GM19324 (cell line): ENCODE results near the gene NLRC5.
"Not testable (repeated sequence)": the region's sequence is repeated elsewhere in the genome, so short reads cannot be mapped to it uniquely, and the experiment has no call there.

Source experiments
- ATAC-seq: cut with Tn5 transposase; IDR thresholded peaks from one replicate; pipeline ENCODE4 v1.9.1; 2021; ENCODE audit warnings: mild to moderate bottlenecking, moderate library complexity; ENCODE audit not compliant: unreplicated experiment, low FRiP score

NLRC5 gene

DNA sequence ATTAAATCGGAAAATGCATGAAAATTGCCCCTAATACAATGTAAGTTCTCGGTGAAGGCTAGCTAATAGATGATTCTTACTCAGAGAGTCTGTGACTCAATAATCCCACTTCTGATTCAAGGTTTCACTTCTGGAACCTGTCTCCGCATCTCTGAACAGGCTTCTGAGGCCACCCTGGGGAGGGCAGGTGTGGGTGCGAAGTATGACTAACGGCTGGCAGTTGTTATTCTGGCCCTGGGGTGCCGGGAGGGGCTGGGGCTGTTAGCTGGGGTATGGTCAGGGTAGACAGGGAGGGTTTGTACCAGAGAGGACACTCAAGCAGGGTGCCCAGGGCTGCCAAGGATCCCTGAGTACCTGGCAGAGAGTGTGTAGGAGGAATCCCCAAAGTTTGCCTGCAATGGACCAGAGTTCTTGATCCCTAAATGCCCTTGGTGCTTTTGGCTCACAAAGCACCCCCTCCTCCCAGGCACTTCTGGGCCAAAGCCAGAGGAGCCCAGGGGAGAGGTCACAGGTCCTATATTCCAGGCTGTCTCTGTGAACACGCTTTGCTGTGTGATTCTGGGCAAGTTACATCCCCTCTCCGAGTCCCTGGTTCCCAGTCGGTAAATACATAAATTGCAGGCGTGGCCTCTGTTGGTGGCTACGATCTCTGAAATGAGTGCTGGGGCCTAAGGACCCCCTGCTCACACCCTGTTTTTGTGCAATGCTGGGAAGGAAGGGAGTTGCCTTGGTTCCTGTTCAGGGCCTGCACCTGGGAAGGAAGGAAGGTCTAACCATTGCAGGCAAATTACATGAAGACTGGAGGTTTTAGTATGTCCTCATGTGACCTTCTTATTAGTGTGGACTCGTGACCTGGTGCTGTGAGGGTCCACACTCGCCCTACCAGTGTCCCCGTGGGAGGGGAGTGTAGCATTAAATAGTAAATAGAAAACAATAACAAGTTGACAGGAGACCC is 53.1 kb downstream of the NLRC5 start:
- peak; percentile 71 for ATAC-seq

DNA sequence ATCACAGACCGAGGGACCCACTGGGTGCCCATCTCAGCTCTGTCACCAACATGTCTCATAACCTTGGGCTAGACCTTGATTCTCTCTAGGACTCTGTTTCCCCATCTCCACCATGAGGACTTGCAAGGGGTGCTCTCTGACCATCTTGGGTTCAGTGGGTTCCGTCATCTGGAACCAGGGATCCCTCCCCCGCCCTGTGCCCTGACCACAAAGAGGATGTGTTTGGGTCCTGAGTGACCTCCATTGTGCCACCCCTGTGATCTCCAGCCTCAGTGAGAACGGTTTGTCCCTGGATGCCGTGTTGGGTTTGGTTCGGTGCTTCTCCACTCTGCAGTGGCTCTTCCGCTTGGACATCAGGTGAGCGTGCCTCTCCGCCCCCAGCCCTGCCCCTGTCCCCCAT is 53.9 kb downstream of the NLRC5 start:
- no peak for ATAC-seq

DNA sequence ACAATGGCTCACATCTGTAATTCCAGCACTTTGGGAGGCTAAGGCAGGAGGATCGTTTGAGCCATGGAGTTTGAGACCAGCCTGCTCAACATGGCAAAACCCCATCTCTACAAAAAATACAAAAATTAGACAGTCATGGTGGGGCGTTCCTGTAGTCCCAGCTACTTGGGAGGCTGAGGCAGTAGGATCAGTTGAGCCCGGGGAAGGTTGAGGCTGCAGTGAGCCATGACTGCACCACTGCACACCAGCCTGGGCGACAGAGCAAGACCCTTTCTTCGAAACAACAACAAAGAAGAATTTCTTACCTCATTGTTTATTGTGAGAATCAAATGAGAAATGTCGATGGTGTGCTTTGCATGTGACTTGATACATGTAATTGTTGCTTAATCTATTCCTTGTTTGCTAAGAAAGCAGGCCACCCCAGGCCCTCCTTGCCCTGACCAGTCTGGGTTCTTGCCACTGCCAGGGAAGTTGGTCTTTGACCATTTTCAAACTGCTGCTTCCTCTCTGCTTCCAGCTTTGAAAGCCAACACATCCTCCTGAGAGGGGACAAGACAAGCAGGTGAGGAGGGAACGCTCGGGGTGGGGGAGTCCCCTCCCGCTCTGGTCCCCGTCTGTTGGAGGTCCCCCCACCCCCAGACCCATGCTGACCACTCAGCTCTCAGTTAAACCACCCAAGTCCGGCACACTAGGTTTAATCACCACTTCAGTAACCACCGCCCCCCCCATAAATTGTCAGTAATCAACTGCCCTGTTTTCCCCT is 55.8 kb downstream of the NLRC5 start:
- ATAC-seq, result no peak

DNA sequence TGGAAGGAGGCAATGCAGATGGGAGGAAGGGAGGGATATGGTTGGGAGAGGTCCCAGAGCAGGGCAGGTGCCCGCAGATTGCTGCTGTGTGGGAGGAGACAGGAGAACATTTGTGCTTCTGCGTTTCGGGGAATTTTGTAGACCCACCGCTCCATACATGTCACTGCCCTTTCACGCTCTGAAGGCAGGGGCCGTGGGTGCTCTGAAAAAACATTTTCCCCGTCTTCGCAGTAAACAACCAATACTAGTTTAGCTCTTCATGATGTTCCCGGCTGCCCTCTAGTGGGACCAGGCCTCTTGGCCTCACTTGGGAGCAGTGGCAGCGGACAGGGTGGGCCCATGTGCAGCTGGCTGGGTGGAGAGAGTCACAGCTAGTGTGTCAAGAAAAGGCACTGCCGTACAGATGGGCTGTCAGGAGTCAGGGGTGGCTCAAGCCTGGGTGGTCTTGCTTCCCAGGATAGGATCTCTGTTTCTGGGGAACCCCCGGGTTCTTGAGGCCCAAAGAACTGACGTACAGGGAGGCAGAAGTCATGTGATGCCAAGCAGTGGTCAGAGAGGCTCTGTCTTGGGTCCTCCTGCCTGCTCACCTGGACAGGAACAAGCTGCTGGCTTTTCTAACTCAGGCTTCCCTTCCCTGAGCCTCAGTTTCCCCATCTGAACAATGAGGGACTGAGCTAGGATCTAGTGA is 56.5 kb downstream of the NLRC5 start:
- ATAC-seq, result no peak

DNA sequence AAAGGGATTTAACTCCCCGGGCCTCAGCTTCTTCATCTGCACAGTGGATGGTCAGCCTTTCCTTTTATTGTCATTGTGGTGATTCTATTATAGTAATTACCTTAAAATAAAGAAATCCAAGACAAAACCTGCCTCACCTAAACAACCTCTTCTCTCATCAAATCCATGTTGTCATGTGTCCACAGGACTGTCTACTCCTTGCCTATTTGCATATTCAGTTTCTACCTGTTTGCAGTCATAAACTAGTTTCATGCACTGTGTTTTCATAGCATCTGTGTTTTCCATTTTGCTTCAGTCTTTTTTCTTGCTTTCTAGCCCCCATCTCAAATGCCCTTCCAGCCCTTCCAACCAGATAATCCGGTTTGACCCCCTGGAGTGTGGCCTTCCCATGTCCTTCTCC is 58.7 kb downstream of the NLRC5 start:
- no peak for ATAC-seq

DNA sequence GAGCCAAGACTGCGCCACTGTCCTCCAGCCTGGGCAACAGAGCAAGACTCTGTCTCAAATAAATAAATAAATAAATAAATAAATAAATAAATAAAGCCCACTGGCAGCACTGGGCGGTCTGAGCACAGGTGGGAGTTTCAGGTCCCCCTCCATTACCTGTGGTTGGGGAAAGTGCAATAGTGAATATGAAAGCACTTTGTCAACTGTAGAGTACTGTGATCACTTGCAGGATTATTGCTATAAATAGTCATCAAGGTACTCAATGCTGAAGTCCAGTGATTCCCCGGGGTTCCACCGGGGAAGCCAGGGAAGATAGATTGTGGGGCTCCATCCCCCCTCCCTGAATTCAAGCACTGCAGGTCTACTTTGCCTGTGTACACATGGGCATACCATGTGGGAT is 60.3 kb downstream of the NLRC5 start:
- no peak for ATAC-seq

DNA sequence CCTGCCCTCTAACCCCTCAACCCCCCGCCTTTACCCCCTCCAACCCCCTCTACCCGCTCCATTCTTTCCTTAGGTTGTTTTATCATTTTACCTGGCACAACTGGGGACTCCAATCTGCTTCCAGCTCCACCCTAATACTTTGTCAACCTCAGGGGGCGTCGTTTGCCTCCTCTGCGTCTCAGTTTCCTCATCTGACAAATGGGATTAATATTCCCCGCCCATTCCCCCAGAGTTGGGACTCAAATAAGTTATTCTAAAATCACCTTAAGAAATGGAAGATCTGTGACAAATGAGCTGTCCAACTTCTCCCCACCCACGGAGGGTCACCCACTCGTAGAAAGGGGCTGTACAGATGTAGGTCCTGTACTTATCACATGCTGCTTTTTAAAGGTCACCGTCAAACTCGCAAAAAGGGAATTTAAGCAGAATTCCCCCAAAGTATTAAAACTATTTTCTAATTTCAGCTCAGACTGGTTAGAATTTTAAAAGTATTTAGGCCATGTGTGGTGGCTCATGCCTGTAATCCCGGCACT is 62.4 kb downstream of the NLRC5 start:
- no peak for ATAC-seq

DNA sequence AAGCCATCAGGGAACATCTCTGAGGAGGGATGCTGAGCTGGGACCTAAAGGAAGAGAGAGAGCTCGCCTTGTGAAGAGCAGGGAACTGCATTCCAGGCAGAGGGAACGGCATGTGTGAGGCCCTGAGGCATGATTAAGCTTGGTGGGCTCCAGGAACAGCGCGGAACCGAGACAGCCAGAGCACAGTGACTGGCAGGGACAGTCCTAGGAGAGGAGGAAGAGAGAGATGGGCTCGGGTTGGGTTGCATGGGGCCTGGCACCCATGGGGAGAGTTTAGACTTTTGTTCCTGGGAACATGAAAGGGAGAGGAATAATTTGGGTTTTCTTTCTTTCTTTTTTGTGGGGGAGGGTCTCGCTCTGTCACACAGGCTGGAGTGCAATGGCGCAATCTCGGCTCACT is 63.8 kb downstream of the NLRC5 start:
- no peak for ATAC-seq

DNA sequence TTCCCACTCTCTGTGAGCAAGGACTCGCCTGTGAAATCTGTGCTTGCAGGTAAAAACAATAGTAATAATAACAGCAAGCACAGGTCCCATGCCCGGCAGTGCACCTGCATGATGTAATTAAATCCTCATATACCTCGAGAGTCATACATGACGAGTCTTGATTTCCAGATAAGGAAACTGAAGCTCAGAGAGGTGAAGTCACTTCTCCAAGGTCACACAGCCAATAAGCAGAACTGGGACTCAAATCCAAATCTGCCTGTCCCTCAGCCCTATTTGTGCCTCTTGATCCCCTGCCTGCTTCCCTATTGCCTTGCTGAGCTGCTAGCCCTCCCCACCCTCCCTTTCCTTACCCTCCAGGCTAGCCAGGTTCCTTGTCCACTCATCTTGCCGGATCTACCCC is 65.0 kb downstream of the NLRC5 start:
- no peak for ATAC-seq

DNA sequence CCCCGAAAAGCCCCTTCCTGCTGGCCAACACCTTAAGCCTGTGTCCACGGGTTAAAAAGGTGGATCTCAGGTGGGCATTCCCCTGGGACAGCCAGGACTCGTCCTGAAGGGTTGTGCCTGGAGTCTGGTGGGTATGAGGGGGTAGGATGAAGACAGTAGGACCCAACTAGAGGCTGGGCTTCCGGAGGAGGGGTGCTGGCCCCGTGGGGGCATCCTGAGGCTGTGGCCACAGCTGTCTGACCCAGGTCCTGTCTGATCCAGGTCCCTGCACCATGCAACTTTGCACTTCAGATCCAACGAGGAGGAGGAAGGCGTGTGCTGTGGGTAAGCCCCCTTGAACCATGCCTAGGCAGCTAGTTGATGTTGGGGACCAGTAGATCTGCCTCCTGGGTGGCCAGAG is 65.4 kb downstream of the NLRC5 start:
- no peak for ATAC-seq

DNA sequence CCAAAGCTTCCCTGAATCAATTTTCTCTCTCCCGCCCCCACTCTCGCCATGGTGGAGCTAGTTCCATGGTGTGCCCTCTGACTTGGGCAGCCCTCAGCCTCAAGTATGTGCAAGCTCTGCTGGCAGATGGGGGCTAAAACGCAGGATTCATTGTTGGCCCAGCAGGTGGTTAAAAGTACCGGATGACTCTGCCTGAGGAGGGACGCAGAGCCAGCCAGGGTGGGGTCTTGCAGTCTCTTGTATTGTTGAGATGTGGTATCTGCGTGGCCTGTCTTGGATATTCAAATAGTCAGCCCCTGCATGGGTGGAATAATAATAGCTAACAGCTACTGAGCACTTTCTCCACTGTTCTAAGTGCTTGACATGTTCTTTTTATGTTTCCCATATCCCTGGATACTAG is 66.3 kb downstream of the NLRC5 start:
- no peak for ATAC-seq

DNA sequence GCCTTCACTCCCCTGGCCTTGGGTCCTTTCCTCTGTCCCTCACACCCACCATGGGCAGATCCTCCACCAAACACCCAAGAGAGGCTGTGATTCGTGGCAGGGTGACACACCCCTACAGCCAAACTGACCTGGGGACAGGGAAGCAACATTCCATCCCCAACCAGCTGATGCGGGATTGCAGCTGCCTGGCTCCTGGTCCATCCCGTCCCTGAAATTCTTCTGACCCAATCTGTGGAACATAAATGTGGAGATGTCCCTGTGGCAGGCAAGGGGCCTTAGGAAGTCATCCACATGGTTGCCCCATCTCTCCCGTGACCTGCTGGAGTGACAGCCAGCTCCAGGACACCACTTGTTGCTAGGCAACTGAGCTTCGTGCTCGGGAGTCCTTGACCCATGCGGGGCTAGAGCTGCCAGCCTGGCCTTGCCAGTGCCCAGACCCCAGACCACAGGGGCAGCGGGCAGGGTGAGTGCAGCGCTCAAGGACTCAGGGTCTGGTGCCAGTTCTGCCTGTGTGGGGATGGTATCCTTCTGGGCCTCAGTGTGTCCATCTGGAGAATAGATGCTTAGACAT is 69.0 kb downstream of the NLRC5 start:
- no peak for ATAC-seq

DNA sequence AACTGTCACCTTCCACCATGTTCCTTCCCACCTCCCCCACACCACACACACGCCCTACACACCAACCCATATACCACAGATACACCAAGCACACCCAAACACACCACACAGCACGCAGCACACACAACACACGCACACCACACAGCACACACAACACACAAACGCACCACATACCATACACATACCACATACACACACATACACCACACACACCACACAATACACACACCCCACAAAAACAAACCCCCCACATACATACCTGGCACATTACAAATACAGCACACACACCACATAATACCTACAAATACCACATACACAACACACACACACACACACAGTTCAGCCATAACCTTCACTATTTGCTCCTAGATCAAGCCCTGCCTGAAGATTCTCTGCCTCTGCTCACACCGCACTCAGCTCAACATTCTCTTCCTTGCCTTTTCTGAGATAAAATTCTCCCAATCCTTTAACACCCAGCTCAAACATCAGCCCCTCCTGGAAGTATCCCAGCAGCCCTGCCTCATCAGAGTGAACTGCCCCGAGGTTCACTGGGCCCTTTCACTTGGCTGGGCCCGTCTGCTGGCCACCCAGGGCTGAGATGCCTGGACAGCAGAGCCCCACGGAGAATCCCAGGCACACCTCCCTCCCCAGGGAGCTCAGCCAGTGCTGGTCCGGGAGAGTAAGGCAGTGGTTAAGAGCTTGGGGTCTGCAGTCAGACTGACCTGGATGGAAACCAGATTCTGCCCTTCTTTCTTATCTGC is 71.1 kb downstream of the NLRC5 start:
- no peak for ATAC-seq

DNA sequence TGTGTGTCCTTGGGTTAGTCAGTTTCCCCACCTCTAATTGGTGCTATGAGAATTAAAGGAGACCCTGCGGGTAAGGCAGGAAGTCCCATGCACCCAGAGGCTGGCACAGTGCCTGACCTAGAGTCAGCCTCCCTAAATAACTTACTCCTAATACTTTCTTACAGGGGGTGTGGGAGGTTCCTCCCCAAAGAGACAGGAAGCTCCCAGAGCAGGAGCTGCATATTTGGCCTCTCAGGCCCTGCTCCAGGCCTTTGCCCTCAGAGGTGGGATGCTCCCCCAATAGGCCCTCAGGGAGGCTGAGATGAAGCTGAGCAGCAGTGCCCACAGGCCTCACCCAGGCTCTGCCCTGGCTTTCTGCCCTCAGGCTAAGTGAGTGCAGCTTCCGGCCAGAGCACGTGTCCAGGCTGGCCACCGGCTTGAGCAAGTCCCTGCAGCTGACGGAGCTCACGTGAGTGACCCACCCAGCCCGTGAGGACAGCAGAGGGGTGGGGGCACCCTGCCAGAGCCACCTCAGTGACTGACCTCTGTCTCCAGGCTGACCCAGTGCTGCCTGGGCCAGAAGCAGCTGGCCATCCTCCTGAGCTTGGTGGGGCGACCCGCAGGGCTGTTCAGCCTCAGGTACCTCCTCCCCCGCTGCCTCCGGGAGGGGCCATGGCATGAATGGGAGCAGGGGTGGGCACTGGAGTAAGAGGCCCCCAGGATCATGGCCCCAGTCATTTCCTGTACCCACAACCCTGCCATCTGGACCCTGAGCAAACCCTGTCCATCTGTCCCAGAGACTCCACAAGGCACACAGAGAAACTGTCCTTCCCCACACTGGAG is 71.9 kb downstream of the NLRC5 start:
- no peak for ATAC-seq

DNA sequence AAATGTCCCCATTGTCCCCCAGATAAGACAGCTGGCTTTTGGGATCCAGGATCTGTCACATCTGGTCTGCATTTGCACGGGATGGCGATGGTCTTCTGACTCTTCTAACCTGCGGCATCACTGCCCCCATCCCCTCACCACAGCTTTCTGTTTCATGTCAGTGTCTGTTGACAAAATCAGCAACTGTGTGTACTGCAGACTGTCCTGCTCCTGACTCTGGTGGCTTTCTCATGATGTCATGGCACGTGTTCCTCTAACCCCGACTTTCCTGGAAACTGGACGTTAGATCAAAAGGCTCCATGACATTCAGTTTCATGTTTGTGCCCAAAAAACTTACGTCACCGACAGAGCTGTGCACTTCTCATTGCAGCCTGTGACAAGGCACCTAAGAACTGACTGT is 73.0 kb downstream of the NLRC5 start:
- no peak for ATAC-seq

DNA sequence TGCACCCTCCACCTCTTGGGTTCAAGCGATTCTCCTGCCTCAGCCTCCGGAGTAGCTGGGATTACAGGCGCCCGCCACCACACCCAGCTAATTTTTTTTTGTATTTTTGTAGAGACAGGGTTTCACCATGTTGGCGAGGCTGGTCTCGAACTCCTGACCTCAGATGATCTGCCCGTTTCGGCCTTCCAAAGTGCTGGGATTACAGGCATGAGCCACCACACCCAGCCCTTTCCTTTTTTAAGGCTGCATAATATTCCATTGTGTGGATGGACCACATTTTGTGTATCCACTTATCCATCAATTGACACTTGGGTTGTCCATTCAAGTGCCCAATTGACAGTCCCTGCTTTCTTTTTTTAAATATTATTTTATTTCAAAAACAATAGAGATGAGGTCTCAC is 73.8 kb downstream of the NLRC5 start:
- not testable (repeated sequence) for ATAC-seq

DNA sequence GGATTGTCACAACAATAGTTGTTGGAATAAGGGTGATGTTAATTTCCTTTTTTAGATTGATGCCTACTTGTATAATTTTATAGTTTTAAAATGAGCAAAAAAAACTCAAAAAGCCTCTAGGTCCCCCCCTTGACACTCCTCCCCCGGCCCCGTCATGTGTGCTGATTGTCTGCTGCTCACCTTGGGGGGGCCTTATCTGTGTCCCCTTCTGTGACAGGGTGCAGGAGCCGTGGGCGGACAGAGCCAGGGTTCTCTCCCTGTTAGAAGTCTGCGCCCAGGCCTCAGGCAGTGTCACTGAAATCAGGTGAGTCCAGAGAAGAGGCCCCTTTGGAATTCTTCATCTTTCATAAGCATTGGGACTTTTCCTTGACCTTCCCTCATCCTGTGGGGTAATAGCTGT is 75.6 kb downstream of the NLRC5 start:
- ATAC-seq, result no peak

DNA sequence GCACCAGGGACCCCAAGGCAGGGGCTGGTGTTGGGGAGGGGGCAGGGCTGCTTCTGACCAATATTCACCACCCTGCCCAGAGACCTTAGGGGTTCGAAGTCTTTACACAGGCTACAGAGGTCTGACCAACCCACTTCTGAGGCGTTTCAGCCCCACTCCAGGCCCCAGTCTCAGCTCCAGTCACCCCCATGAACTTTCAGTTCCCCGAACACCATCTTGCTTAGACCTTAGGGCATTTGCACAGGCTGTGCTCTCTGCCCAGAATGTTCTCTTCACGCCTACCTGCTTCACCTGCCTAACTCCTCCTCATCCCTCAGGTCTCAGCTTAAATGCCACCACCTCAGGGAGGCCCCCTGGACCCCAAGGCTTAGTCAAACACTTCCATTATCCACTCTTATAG is 77.3 kb downstream of the NLRC5 start:
- ATAC-seq, result no peak

DNA sequence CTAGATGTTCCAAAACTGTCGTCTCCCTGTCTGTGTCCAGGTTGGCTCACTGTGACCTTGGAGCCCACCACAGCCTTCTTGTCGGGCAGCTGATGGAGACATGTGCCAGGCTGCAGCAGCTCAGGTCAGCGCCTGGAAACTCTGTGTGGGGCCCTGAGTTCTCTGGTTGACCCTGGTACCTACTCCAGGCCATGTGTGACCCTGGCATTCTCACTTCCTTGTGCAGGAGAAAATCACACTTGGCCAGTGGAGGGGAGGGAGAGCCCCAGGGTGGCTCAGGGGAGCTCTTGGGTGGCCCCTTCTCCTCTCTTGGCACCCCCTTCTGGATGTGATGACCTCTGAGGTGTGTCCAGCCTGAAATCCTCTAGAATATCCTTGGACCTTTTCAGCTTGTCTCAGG is 78.0 kb downstream of the NLRC5 start:
- ATAC-seq, result no peak
